OCI-LY7 (cell line): ENCODE results near the gene TRIO. TPM values are rescaled to one million over a fixed set of nuclear protein-coding genes. Genes with fewer than 3 reads are reported as not detected.

ENCODE experiments used
- BruUV-seq: library from RNA; stranded (reverse); fragments of 400-500 nt; replicated peaks from 2 replicates; lab custom pipeline; 2021; lab: Mats Ljungman, UMichigan
- CTCF ChIA-PET: fragments of 300-600 bp; sonication (Branson Sonifier 250); formaldehyde crosslinking; loops from one replicate; lab custom pipeline; 2022; ENCODE audit warnings: antibody characterized with exemption; ENCODE audit not compliant: unreplicated experiment; lab: Charles Lee
- POLR2A ChIA-PET: fragments of 300-600 bp; sonication (Branson Sonifier 250); formaldehyde crosslinking; loops from one replicate; lab custom pipeline; 2022; ENCODE audit warnings: antibody characterized with exemption; lab: Charles Lee
- DNase-seq: peaks from one replicate; pipeline ENCODE4 v3.0.0-alpha.2; 2015; ENCODE audit warnings: low spot score
- H2AFZ ChIP-seq: fragments of 200-600 bp; sonication (generic), shearing (Covaris generic); 2 replicates; pipeline ENCODE4 v1.6.1; 2014; ENCODE audit warnings: mild to moderate bottlenecking, antibody characterized with exemption, low read length, moderate library complexity
- H3K27ac ChIP-seq: fragments of 200-600 bp; sonication (generic); 2 replicates; pipeline ENCODE4 v1.5.1; 2014; ENCODE audit warnings: mixed run types, low read depth, mild to moderate bottlenecking, moderate library complexity, low read length, inconsistent platforms; ENCODE audit not compliant: poor library complexity, severe bottlenecking
- H3K36me3 ChIP-seq: fragments of 200-600 bp; sonication (generic); 2 replicates; pipeline ENCODE4 v1.6.1; 2014; ENCODE audit warnings: mild to moderate bottlenecking, antibody characterized with exemption, low read length, moderate library complexity, mixed read lengths; ENCODE audit not compliant: insufficient read depth
- H3K4me1 ChIP-seq: fragments of 200-600 bp; sonication (generic); 2 replicates; pipeline ENCODE4 v1.5.1; 2014; ENCODE audit warnings: mild to moderate bottlenecking, low read length; ENCODE audit not compliant: insufficient read depth, poor library complexity, severe bottlenecking
- H3K4me2 ChIP-seq: fragments of 200-600 bp; sonication (generic); 2 replicates; pipeline ENCODE4 v1.6.1; 2014; ENCODE audit warnings: mild to moderate bottlenecking, low read length
- H3K4me3 ChIP-seq: fragments of 200-600 bp; sonication (generic); 2 replicates; pipeline ENCODE4 v1.5.1; 2014; ENCODE audit warnings: mild to moderate bottlenecking, low read depth, low read length; ENCODE audit not compliant: poor library complexity, severe bottlenecking
- H3K79me2 ChIP-seq: fragments of 200-600 bp; sonication (generic); 2 replicates; pipeline ENCODE4 v1.6.1; 2016; ENCODE audit warnings: low read depth, mild to moderate bottlenecking, low read length, moderate library complexity, mixed read lengths; ENCODE audit not compliant: insufficient read depth
- H3K9me2 ChIP-seq: fragments of 200-600 bp; sonication (generic); 2 replicates; pipeline ENCODE4 v1.6.1; 2016; ENCODE audit warnings: mild to moderate bottlenecking, low read length, mixed read lengths; ENCODE audit not compliant: insufficient read depth
- H3K9me3 ChIP-seq: fragments of 200-600 bp; sonication (generic); 2 replicates; pipeline ENCODE4 v1.6.1; 2014; ENCODE audit warnings: mild to moderate bottlenecking, mixed run types, low read length, mixed read lengths
- H4K20me1 ChIP-seq: fragments of 200-600 bp; sonication (generic); 2 replicates; pipeline ENCODE4 v1.6.1; 2014; ENCODE audit warnings: mild to moderate bottlenecking, antibody characterized with exemption, low read length, moderate library complexity, mixed read lengths; ENCODE audit not compliant: insufficient read depth
- CTCF ChIP-seq: fragments of 200-600 bp; sonication (generic); conservative IDR thresholded peaks from 2 replicates; pipeline ENCODE4 v1.5.1; 2014; ENCODE audit warnings: mild to moderate bottlenecking, antibody characterized with exemption, low read length, moderate library complexity, mixed read lengths
- EZH2phosphoT487 ChIP-seq: fragments of 200-600 bp; sonication (generic); IDR thresholded peaks from 2 replicates; pipeline ENCODE4 v1.6.1; 2018; ENCODE audit warnings: low read depth, borderline replicate concordance, mild to moderate bottlenecking, mixed run types, antibody characterized with exemption, low read length, moderate library complexity, mixed read lengths
- intact Hi-C: fragments of 100-400 bp; cut with micrococcal nuclease; formaldehyde crosslinking; loops from one replicate; pipeline ENCODE4 v1.10.0; 2022; ENCODE audit not compliant: unreplicated experiment
- total RNA-seq, 2 experiments: library from RNA; depleted of rRNA in 1 of 2; stranded (reverse); fragments of >200 nt in 1 of 2; shearing (Covaris generic) in 1 of 2; gene quantifications; 2 replicates each; pipeline ENCODE4 v1.2.3, GENCODE V29; 2014 to 2022

Gene TRIO
- total RNA-seq, 2 experiments from 2014 or later: 35.8 to 55.1 TPM

- no peaks in the 10 kb centered on the region for H3K4me1 ChIP-seq
- H3K79me2 ChIP-seq: no peaks in the 10 kb centered on the region
- no peak overlapping the region for H3K4me3 ChIP-seq
- no peaks in the 10 kb centered on the region for H4K20me1 ChIP-seq
- no peak overlapping the region for H3K4me2 ChIP-seq
- no peaks in the 10 kb centered on the region for H3K9me3 ChIP-seq
- no TSS peak for BruUV-seq
- intact Hi-C loops: no loop called here
- H3K27ac ChIP-seq: no peak overlapping the region
- DNase-seq: no peak
- no peak overlapping the region for H2AFZ ChIP-seq
- 0 out of 2 replicates have a peak, but pooled peaks cover 3% of the 10 kb centered on the region for H3K36me3 ChIP-seq
- TF ChIP-seq EZH2phosphoT487: no peak
- no peak for TF ChIP-seq CTCF
- ChIA-PET POLR2A (no interaction called here), CTCF (no interaction called here)
- H3K9me2 ChIP-seq: no peaks in the 10 kb centered on the region
These were observed 344.9 kb downstream of the TRIO start for GRCh38 chr5:14487897-14488570.

GRCh38 chr5:14488709-14489108 is 345.6 kb downstream of the TRIO start:
- 0 out of 2 replicates have a peak, but pooled peaks cover 3% of the 10 kb centered on the region for H3K36me3 ChIP-seq
- no peaks in the 10 kb centered on the region for H4K20me1 ChIP-seq
- H3K4me2 ChIP-seq: no peak overlapping the region
- DNase-seq: no peak
- H3K4me3 ChIP-seq: no peak overlapping the region
- no peaks in the 10 kb centered on the region for H3K9me3 ChIP-seq
- H3K9me2 ChIP-seq: no peaks in the 10 kb centered on the region
- intact Hi-C loops: no loop called here
- BruUV-seq: no TSS peak
- POLR2A ChIA-PET: no interaction called here
- no peaks in the 10 kb centered on the region for H3K79me2 ChIP-seq
- no peak overlapping the region for H3K27ac ChIP-seq
- no peaks in the 10 kb centered on the region for H3K4me1 ChIP-seq
- TF ChIP-seq CTCF: no peak
- no peak for TF ChIP-seq EZH2phosphoT487
- CTCF ChIA-PET: no interaction called here
- H2AFZ ChIP-seq: no peak overlapping the region

- Histone ChIP-seq H3K4me1 (no peaks in the 10 kb centered on the region), H2AFZ (no peak overlapping the region), H3K4me2 (no peak overlapping the region), H3K9me2 (no peaks in the 10 kb centered on the region), H3K36me3 (0 out of 2 replicates have a peak, but pooled peaks cover 3% of the 10 kb centered on the region), H3K27ac (no peak overlapping the region), H3K9me3 (no peaks in the 10 kb centered on the region), H3K4me3 (no peak overlapping the region), H3K79me2 (no peaks in the 10 kb centered on the region), H4K20me1 (no peaks in the 10 kb centered on the region)
- intact Hi-C loops: no loop called here
- no TSS peak for BruUV-seq
- CTCF ChIA-PET: no interaction called here
- no peak for DNase-seq
- POLR2A ChIA-PET: interaction anchor here (0.7 kb wide), 1 partner anchor 75 kb away, joined by 3 read pairs; no protein-coding TSS in a partner anchor
- no peak for TF ChIP-seq EZH2phosphoT487
- no peak for TF ChIP-seq CTCF
These were observed 346.5 kb downstream of the TRIO start for GRCh38 chr5:14489643-14490042.
